ENCODE results near the gene LGSN. TPM values are rescaled to one million over a fixed set of nuclear protein-coding genes. Genes with fewer than 3 reads are reported as not detected.

Gene LGSN
- total and polyA plus RNA-seq, 2 of the 8 experiments (the other 6 are each of a cell fraction or from before 2014, with no cell fraction given), result 0.08 TPM; not detected in 1

GRCh38 chr6:63333440-63333839 lies 13.7 kb upstream of the LGSN start:
- POLR2A ChIA-PET (ENCODE audit: partially characterized antibody), result no interaction called here
- no peak overlapping the region for H3K23ac ChIP-seq (ENCODE audit: insufficient read length)
- H3K4me2 ChIP-seq (ENCODE audit: insufficient read depth in 1 of 2, low read depth in 2 of 2, low read length in 2 of 2), result no peak overlapping the region
- no peak overlapping the region for H3K18ac ChIP-seq (ENCODE audit: extremely low read depth, low read length)
- H3K27me3 ChIP-seq (replicated peaks in 1 of 4; ENCODE audit: control insufficient read depth in 3 of 4, extremely low read depth in 1 of 4, insufficient read depth in 3 of 4, low read length in 3 of 4), result no peaks in the 10 kb centered on the region
- H4K5ac ChIP-seq (ENCODE audit: insufficient read length, low read depth, low read length), result no peak overlapping the region
- H2AK5ac ChIP-seq (ENCODE audit: low read depth, low read length), result no peak overlapping the region
- TF ChIP-seq CBX8 (IDR thresholded peaks at IDR 0.05; ENCODE audit: borderline replicate concordance, low read depth, low read length), result no peak
- no peak for TF ChIP-seq MAX (IDR thresholded peaks at IDR 0.05)
- no peak for TF ChIP-seq JUN (IDR thresholded peaks at IDR 0.05; ENCODE audit: low read depth, low read length)
- no peak for TF ChIP-seq POLR2AphosphoS5 (IDR thresholded peaks at IDR 0.05; ENCODE audit: low read depth, low read length)
- TF ChIP-seq USF2 (IDR thresholded peaks at IDR 0.05; ENCODE audit: low read length), result no peak
- no peak for TF ChIP-seq KDM1A (IDR thresholded peaks at IDR 0.05; ENCODE audit: borderline replicate concordance, low read length)
- no peak for TF ChIP-seq SP4 (IDR thresholded peaks at IDR 0.05; ENCODE audit: low read length)
- TF ChIP-seq RFX5 (IDR thresholded peaks at IDR 0.05; ENCODE audit: borderline replicate concordance, low read depth, low read length), result no peak
- TF ChIP-seq SIX5 (IDR thresholded peaks at IDR 0.05; ENCODE audit: low read depth, low read length), result no peak
- TF ChIP-seq EZH2 (IDR thresholded peaks at IDR 0.05; ENCODE audit: low read depth, low read length, severe bottlenecking), result no peak
- TF ChIP-seq CTBP2 (IDR thresholded peaks at IDR 0.05; ENCODE audit: borderline replicate concordance, insufficient read depth, insufficient read length, low read length), result no peak
- no peaks in the 10 kb centered on the region for H3K4me1 ChIP-seq (replicated peaks in 1 of 4; ENCODE audit: control insufficient read depth in 3 of 4, insufficient read depth in 4 of 4, low read length in 3 of 4)
- FAIRE-seq, result no peak
- H2BK120ac ChIP-seq (replicated peaks; ENCODE audit: low read depth, low read length), result no peak overlapping the region
- H3K36me3 ChIP-seq (ENCODE audit: control insufficient read depth in 2 of 4, insufficient read depth in 4 of 4, low read length in 3 of 4), result no peaks in the 10 kb centered on the region
- no peak overlapping the region for H2BK5ac ChIP-seq (ENCODE audit: low read depth, low read length)
- no peak overlapping the region for H3K27ac ChIP-seq (ENCODE audit: low read depth, low read length)
- no peak overlapping the region for H3K56ac ChIP-seq (replicated peaks; ENCODE audit: insufficient read length, low read depth, low read length)
- DNase-seq (ENCODE audit: low read depth in 1 of 2, low spot score in 2 of 2), result no peak
- H4K8ac ChIP-seq (ENCODE audit: extremely low read depth, insufficient read depth, low read length), result no peak overlapping the region
- WGBS, 2 experiments (ENCODE audit: extremely low coverage in 1 of 2, insufficient coverage in 1 of 2, insufficient read length in 1 of 2, insufficient replicate concordance in 2 of 2, low coverage in 1 of 2, low lambda C conversion rate in 2 of 2, missing lambda C conversion rate in 1 of 2), result 55% methylated on average over 2 of the region's 2 CpGs; no CpG with 5 or more reads in 1 of the 2 experiments
- H3K79me2 ChIP-seq (ENCODE audit: control insufficient read depth in 1 of 2, insufficient read depth in 2 of 2, low read length in 2 of 2), result no peaks in the 10 kb centered on the region
- no peaks in the 10 kb centered on the region; the same call in 1 of the 2 replicates for H3K23me2 ChIP-seq (ENCODE audit: low read depth, low read length)
- no peak overlapping the region for H3K4ac ChIP-seq (replicated peaks; ENCODE audit: insufficient read length, low read depth, low read length)
- H3K79me1 ChIP-seq (ENCODE audit: low read depth, low read length), result no peaks in the 10 kb centered on the region
- no peak overlapping the region for H2BK15ac ChIP-seq (ENCODE audit: low read length)
- CTCF ChIA-PET (ENCODE audit: partially characterized antibody), result interaction anchor here (1.8 kb wide), 1 partner anchor 19 kb away, joined by 4 read pairs; no protein-coding TSS in a partner anchor
- H2BK20ac ChIP-seq (ENCODE audit: low read length), result no peak overlapping the region
- no peak overlapping the region for H3K14ac ChIP-seq (ENCODE audit: insufficient read length)
- no peak overlapping the region for H2BK12ac ChIP-seq (ENCODE audit: low read depth, low read length)
- H3K9me3 ChIP-seq (ENCODE audit: insufficient read depth in 2 of 2, low read depth in 1 of 2, low read length in 1 of 2), result no peaks in the 10 kb centered on the region
- no peak overlapping the region for H3K4me3 ChIP-seq (ENCODE audit: extremely low read depth in 1 of 4, insufficient read depth in 2 of 4, low read depth in 3 of 4, low read length in 4 of 4)
- no peak overlapping the region for H4K91ac ChIP-seq (replicated peaks; ENCODE audit: insufficient read length, low read length)
- no peaks in the 10 kb centered on the region for H4K20me1 ChIP-seq (replicated peaks in 1 of 2; ENCODE audit: control insufficient read depth in 1 of 2, insufficient read depth in 2 of 2, low read length in 2 of 2)
- no peak overlapping the region for H3K9ac ChIP-seq (replicated peaks in 1 of 4; ENCODE audit: extremely low read depth in 1 of 4, low read depth in 3 of 4, low read length in 3 of 4)
- H2AFZ ChIP-seq (ENCODE audit: low read length), result no peak overlapping the region

Measured in H1 (cell line).